ENCODE results near the gene MED13L. TPM values are rescaled to one million over a fixed set of nuclear protein-coding genes. Genes with fewer than 3 reads are reported as not detected.

The MED13L gene
- total and polyA plus RNA-seq, 2 donors (not counting 1 experiment from before 2014, with no cell fraction given), result 56.5 to 97.3 TPM

GRCh38 chr12:116174904-116175303, 102.6 kb downstream of the MED13L start:
- Histone ChIP-seq H3K4me2 (ENCODE audit: extremely low read depth, insufficient read depth, low read length) (no peak overlapping the region), H4K20me1 (ENCODE audit: control insufficient read depth, extremely low read depth, insufficient read depth, low read length) (peaks cover 18% of the 10 kb centered on the region), H3K4me1 (ENCODE audit: control insufficient read depth, extremely low read depth, insufficient read depth, low read length) (no peaks in the 10 kb centered on the region), H3K27ac (ENCODE audit: insufficient read depth, low read length) (no peak overlapping the region), H3K79me2 (ENCODE audit: control insufficient read depth, insufficient read depth, low read length) (peaks cover 93% of the 10 kb centered on the region), H3K36me3 (ENCODE audit: control insufficient read depth, insufficient read depth, low read length) (no peaks in the 10 kb centered on the region), H2AFZ (ENCODE audit: low read length) (no peak overlapping the region), H3K9ac (ENCODE audit: insufficient read depth, low read length) (no peak overlapping the region), H3K9me3 (ENCODE audit: control insufficient read depth, insufficient read depth, low read depth, low read length) (no peaks in the 10 kb centered on the region), H3K4me3 (replicated peaks in 1 of 4; ENCODE audit: control extremely low read depth in 1 of 4, insufficient read depth in 1 of 4, low read depth in 3 of 4, low read length in 4 of 4) (no peak overlapping the region), H3K27me3 (ENCODE audit: control insufficient read depth, insufficient read depth, low read length) (no peaks in the 10 kb centered on the region)
- TF ChIP-seq CTCF (conservative IDR thresholded peaks at IDR 0.05 in 1 of 2, IDR thresholded peaks at IDR 0.05 in 1 of 2; ENCODE audit: low read depth in 1 of 2, low read length in 2 of 2) (no peak), EZH2 (IDR thresholded peaks at IDR 0.05; ENCODE audit: low read length, missing control alignments) (no peak)
- DNase-seq (ENCODE audit: low read depth in 2 of 2), result no peak

- Histone ChIP-seq H3K9me3 (ENCODE audit: control insufficient read depth, insufficient read depth, low read depth, low read length) (no peaks in the 10 kb centered on the region), H3K27me3 (ENCODE audit: control insufficient read depth, insufficient read depth, low read length) (no peaks in the 10 kb centered on the region), H3K9ac (ENCODE audit: insufficient read depth, low read length) (no peak overlapping the region), H3K4me2 (ENCODE audit: extremely low read depth, insufficient read depth, low read length) (no peak overlapping the region), H3K27ac (ENCODE audit: insufficient read depth, low read length) (no peak overlapping the region), H3K36me3 (ENCODE audit: control insufficient read depth, insufficient read depth, low read length) (no peaks in the 10 kb centered on the region), H2AFZ (ENCODE audit: low read length) (no peak overlapping the region), H3K4me1 (ENCODE audit: control insufficient read depth, extremely low read depth, insufficient read depth, low read length) (no peaks in the 10 kb centered on the region), H3K79me2 (ENCODE audit: control insufficient read depth, insufficient read depth, low read length) (peaks cover 93% of the 10 kb centered on the region), H4K20me1 (ENCODE audit: control insufficient read depth, extremely low read depth, insufficient read depth, low read length) (peaks cover 15% of the 10 kb centered on the region), H3K4me3 (replicated peaks in 1 of 4; ENCODE audit: control extremely low read depth in 1 of 4, insufficient read depth in 1 of 4, low read depth in 3 of 4, low read length in 4 of 4) (no peak overlapping the region)
- DNase-seq (ENCODE audit: low read depth in 2 of 2), result no peak
- TF ChIP-seq CTCF (conservative IDR thresholded peaks at IDR 0.05 in 1 of 2, IDR thresholded peaks at IDR 0.05 in 1 of 2; ENCODE audit: low read depth in 1 of 2, low read length in 2 of 2), result no peak
- TF ChIP-seq EZH2 (IDR thresholded peaks at IDR 0.05; ENCODE audit: low read length, missing control alignments), result no peak
These were observed 103.5 kb downstream of the MED13L start for GRCh38 chr12:116174006-116174405.

DNA sequence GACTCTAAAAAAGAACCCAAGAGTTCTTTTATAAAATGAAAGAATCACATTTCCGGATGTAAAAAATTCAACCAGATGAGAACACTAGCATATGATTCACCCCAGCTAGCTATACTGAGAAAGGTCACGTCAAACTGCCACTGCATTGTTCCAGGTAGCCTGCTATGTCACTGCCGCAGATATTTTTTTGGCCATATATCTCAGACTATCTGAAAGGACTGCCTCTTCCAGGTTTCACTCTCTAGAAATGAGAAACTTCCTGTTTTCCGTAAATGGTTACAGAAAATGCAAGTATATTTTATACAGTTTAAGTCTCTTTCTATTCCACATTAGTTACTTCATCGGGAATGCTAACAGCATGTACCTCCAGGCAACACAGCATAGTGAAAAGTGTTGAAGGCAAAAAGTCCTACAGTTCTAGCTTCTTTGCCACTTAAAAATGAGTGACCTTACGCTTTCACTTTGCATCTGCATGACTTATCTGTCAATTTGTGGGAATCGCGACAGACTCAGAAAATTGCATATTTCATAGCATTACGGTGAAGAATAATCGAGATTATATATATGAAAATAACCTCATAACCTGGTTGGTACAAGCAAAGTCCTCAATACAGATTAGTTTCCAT, 105.2 kb downstream of the MED13L start:
- H3K4me2 ChIP-seq (ENCODE audit: extremely low read depth, insufficient read depth, low read length), result no peak overlapping the region
- peaks cover 17% of the 10 kb centered on the region for H4K20me1 ChIP-seq (ENCODE audit: control insufficient read depth, extremely low read depth, insufficient read depth, low read length)
- H3K36me3 ChIP-seq (ENCODE audit: control insufficient read depth, insufficient read depth, low read length), result no peaks in the 10 kb centered on the region
- DNase-seq (ENCODE audit: low read depth in 2 of 2), result no peak
- no peak overlapping the region for H2AFZ ChIP-seq (ENCODE audit: low read length)
- no peaks in the 10 kb centered on the region for H3K9me3 ChIP-seq (ENCODE audit: control insufficient read depth, insufficient read depth, low read depth, low read length)
- no peak overlapping the region for H3K27ac ChIP-seq (ENCODE audit: insufficient read depth, low read length)
- no peak overlapping the region for H3K9ac ChIP-seq (ENCODE audit: insufficient read depth, low read length)
- H3K4me3 ChIP-seq (replicated peaks in 1 of 4; ENCODE audit: control extremely low read depth in 1 of 4, insufficient read depth in 1 of 4, low read depth in 3 of 4, low read length in 4 of 4), result no peak overlapping the region
- TF ChIP-seq CTCF (conservative IDR thresholded peaks at IDR 0.05 in 1 of 2, IDR thresholded peaks at IDR 0.05 in 1 of 2; ENCODE audit: low read depth in 1 of 2, low read length in 2 of 2), result no peak
- TF ChIP-seq EZH2 (IDR thresholded peaks at IDR 0.05; ENCODE audit: low read length, missing control alignments), result no peak
- no peaks in the 10 kb centered on the region for H3K27me3 ChIP-seq (ENCODE audit: control insufficient read depth, insufficient read depth, low read length)
- no peaks in the 10 kb centered on the region for H3K4me1 ChIP-seq (ENCODE audit: control insufficient read depth, extremely low read depth, insufficient read depth, low read length)
- H3K79me2 ChIP-seq (ENCODE audit: control insufficient read depth, insufficient read depth, low read length), result peaks cover 93% of the 10 kb centered on the region
